Measurements from ENCODE around the gene ANKRD66. TPM values are rescaled to one million over a fixed set of nuclear protein-coding genes. Genes with fewer than 3 reads are reported as not detected.

ANKRD66 gene
- total RNA-seq, 1 donor from 2014 or later = not detected

DNA sequence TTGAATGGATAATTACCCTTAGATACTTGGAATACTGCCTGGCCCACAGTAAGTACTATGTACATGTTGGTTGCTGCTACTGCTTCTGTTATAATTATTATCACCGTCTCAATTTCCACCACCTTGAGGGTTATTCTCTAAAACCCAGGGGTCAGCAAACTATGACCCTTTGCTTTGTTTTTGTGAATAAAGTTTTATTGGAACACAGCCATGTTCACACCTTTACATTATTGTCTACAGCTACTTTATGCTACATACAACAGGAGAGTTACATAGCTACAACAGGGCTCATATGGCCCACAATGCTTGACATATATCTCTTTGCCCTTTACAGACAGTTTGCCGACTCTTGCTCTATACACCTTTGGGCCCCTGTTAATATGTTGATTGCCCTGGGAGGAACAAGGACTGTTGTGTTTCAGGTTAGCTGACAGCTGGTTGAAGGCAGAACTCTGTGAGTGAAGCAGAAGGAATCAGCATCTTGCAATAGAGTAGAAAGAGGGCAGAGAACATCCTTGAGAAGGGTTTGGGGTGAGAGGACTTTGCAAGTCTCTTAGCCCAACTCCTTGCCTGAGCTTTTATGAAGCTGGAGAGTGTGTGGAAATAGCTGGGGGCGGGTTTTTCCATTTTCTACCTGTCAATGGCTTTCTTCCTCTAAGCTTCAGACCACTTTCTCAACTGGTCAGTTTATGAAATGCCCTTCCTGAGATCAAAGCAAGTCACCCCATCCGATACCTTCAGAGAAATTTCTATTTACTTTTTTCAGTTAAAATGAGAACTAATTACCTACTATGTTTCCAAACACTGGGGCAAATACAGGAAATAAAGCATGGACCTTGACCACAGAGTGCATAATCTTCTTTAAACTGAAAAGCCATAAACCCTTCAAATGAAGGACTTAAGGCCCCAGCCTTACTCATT is 43.0 kb downstream of the ANKRD66 start:
- ATAC-seq = no peak

DNA sequence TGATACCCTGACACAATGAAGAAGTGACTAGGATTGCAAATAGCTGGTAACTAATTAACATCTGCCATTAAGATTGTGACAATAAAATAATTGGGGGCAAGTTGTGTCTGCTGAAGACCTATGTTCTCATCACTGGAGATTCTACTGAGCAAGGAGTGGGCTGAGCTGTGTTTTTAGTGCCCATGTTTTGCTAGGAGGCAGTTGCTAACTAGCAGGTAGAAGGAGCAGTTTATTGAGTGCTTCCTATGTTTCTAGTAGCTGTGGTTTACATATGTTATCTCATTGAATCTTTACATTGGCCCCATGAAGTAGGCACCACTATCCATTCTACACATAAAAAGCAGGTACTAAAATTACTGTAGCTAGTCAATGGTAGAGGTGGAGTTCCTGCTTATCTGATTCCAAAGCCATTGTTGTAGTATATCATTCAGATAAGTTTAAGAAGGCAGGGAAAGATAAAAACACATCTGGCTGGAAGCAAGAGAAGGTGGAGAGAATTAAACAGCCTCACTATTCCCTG is 43.7 kb downstream of the ANKRD66 start:
- DNase-seq (ENCODE audit: low spot score) = no peak
- no peak for ATAC-seq

More for the DNA sequence above, 43.0 kb downstream of the ANKRD66 start:
- DNase-seq (ENCODE audit: low spot score) = no peak

GRCh38 chr6:46792635-46793034 is 45.9 kb downstream of the ANKRD66 start:
- DNase-seq (ENCODE audit: low spot score) = no peak
- no peak for ATAC-seq

- no peak for ATAC-seq
Observed at GRCh38 chr6:46793138-46793537, 46.4 kb downstream of the ANKRD66 start, which contains the start of gene MEP1A. MEP1A (plus strand) TSS chr6:46793389; CDS start chr6:46793399, 10 bp downstream.

DNA sequence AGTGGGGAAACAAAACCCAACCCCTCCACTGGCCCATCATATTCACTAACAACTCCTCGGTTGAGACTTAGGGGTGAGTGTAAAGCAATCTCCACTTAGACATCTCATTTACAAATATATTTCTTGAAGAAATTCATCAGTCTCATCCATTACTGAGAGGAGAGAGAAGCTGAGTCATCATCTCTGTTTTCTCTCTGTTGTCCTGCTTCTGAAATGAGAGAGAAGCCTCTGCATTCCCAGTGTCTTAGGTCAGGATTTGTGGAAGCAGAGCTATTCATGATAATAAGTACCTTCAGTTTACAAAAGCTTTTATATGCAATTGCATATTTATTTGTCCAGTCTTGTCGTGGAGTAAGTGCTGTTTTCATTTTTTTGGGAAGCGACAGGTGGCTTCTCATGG is 47.3 kb downstream of the ANKRD66 start:
- DNase-seq (ENCODE audit: low spot score) = no peak

More at GRCh38 chr6:46793138-46793537, 46.4 kb downstream of the ANKRD66 start, which contains the start of gene MEP1A:
- DNase-seq (ENCODE audit: low spot score) = no peak

DNA sequence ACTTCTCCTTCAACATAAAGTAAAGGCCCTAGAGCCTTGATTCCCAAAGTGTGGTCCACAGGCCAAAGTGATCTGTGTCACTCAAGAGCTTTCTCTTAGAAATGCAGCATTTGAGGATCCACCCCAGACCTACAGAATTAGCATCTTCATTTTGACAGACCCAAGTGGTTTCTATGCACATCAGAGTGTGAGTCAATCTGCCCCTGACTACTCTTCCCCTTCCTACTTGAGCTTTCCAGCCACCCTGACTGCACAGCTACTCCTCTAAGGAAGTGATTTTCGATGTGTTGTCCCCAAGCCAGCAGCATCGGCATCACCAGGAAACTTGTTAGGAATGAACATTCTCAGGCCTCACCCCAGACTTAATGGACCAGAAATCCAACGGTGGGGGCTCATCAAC is 49.1 kb downstream of the ANKRD66 start:
- DNase-seq (ENCODE audit: low spot score) (no peak), ATAC-seq (no peak)

More for the DNA sequence above, 47.3 kb downstream of the ANKRD66 start:
- ATAC-seq = no peak

- DNase-seq (ENCODE audit: low spot score) (no peak), ATAC-seq (no peak)
Observed at GRCh38 chr6:46796848-46797580, 50.3 kb downstream of the ANKRD66 start.

GRCh38 chr6:46799657-46800056 is 52.9 kb downstream of the ANKRD66 start:
- no peak for DNase-seq (ENCODE audit: low spot score)
- ATAC-seq = no peak

- no peak for ATAC-seq
- no peak for DNase-seq (ENCODE audit: low spot score)
Observed at GRCh38 chr6:46808806-46809205, 62.1 kb downstream of the ANKRD66 start.

Other genes with a start within 250 kb of the ANKRD66 start
- gene CYP39A1, start 94.1 kb upstream of the ANKRD66 start, total RNA-seq = 35.9 TPM
- gene SLC25A27, start 94.0 kb upstream of the ANKRD66 start, total RNA-seq = 15.1 TPM
- 1.1 TPM for gene TDRD6, start 59.0 kb upstream of the ANKRD66 start, total RNA-seq
- gene PLA2G7, start 11.6 kb upstream of the ANKRD66 start, total RNA-seq = 1.7 TPM
- not detected for gene MEP1A, start 46.5 kb downstream of the ANKRD66 start, total RNA-seq
- 8.3 TPM for gene ADGRF5, start 175.0 kb downstream of the ANKRD66 start, total RNA-seq

Measured in left lobe of liver (tissue), 2 donors.